A673 (cell line): Measurements from ENCODE around the gene CEBPB. TPM values are rescaled to one million over a fixed set of nuclear protein-coding genes. Genes with fewer than 3 reads are reported as not detected.

ENCODE experiments used
- BruUV-seq: library from RNA; stranded (reverse); fragments of 400-500 nt; replicated peaks from 2 replicates; lab custom pipeline; 2021; lab: Mats Ljungman, UMichigan
- CTCF ChIA-PET: fragments of 300-600 bp; sonication (Branson Sonifier 250); formaldehyde crosslinking; loops from one replicate; lab custom pipeline; 2022; ENCODE audit warnings: antibody characterized with exemption; lab: Charles Lee
- POLR2A ChIA-PET: fragments of 300-600 bp; sonication (Branson Sonifier 250); formaldehyde crosslinking; loops from one replicate; lab custom pipeline; 2022; ENCODE audit warnings: antibody characterized with exemption; ENCODE audit not compliant: low non-redundant PET; lab: Charles Lee
- DNase-seq: peaks from one replicate; pipeline ENCODE4 v3.0.0-alpha.2; 2015; ENCODE audit warnings: low spot score
- H3K27ac ChIP-seq: fragments of 200-600 bp; sonication (generic); 2 replicates; pipeline ENCODE4 v1.5.1; 2016; ENCODE audit warnings: mixed run types, low read depth, mild to moderate bottlenecking, mixed read lengths, antibody characterized with exemption, low read length; ENCODE audit not compliant: poor library complexity, severe bottlenecking
- H3K27me3 ChIP-seq: fragments of 200-600 bp; sonication (generic); replicated peaks from 2 replicates; pipeline ENCODE4 v1.6.1; 2017; ENCODE audit warnings: mixed run types, low read depth, mild to moderate bottlenecking, mixed read lengths, antibody characterized with exemption, low read length; ENCODE audit not compliant: insufficient read depth, poor library complexity
- H3K36me3 ChIP-seq: fragments of 200-600 bp; sonication (generic); 2 replicates; pipeline ENCODE4 v1.6.1; 2016; ENCODE audit warnings: mixed run types, mild to moderate bottlenecking, mixed read lengths, antibody characterized with exemption, low read length; ENCODE audit not compliant: insufficient read depth, poor library complexity, severe bottlenecking
- H3K4me1 ChIP-seq: fragments of 200-600 bp; sonication (generic); 2 replicates; pipeline ENCODE4 v1.6.1; 2017; ENCODE audit warnings: mixed run types, mild to moderate bottlenecking, mixed read lengths, antibody characterized with exemption, low read length; ENCODE audit not compliant: insufficient read depth, poor library complexity, severe bottlenecking
- H3K4me3 ChIP-seq: fragments of 200-600 bp; sonication (generic); 2 replicates; pipeline ENCODE4 v1.5.1; 2016; ENCODE audit warnings: low read depth, mixed run types, mild to moderate bottlenecking, mixed read lengths, low read length; ENCODE audit not compliant: poor library complexity, severe bottlenecking
- H3K9me3 ChIP-seq: fragments of 200-600 bp; sonication (generic); 2 replicates; pipeline ENCODE4 v1.6.1; 2016; ENCODE audit warnings: mixed run types, low read depth, mild to moderate bottlenecking, mixed read lengths, antibody characterized with exemption, low read length; ENCODE audit not compliant: poor library complexity, severe bottlenecking
- EZH2 ChIP-seq: fragments of 200-600 bp; sonication (generic); IDR thresholded peaks from 2 replicates; pipeline ENCODE4 v1.6.1; 2017; ENCODE audit warnings: borderline replicate concordance, low read depth, mild to moderate bottlenecking, mixed read lengths, antibody characterized with exemption, low read length; ENCODE audit not compliant: poor library complexity, severe bottlenecking
- intact Hi-C: fragments of 100-400 bp; cut with micrococcal nuclease; formaldehyde crosslinking; loops from one replicate; pipeline ENCODE4 v1.10.0; 2022; ENCODE audit not compliant: unreplicated experiment
- total RNA-seq: library from RNA; stranded (reverse); gene quantifications from 2 replicates; pipeline ENCODE4 v1.2.3, GENCODE V29; 2021
- TF ChIP-seq, protein P1 (sequence below): fragments of 300-800, 200-600 bp; sonication (generic); conservative IDR thresholded peaks from 2 replicates; pipeline ENCODE4 v1.5.1; 2017; ENCODE audit warnings: low read depth, mild to moderate bottlenecking, antibody characterized with exemption, low read length, moderate library complexity, mixed read lengths

Gene CEBPB
- total RNA-seq, 1 experiment from 2014 or later = 130 TPM

DNA sequence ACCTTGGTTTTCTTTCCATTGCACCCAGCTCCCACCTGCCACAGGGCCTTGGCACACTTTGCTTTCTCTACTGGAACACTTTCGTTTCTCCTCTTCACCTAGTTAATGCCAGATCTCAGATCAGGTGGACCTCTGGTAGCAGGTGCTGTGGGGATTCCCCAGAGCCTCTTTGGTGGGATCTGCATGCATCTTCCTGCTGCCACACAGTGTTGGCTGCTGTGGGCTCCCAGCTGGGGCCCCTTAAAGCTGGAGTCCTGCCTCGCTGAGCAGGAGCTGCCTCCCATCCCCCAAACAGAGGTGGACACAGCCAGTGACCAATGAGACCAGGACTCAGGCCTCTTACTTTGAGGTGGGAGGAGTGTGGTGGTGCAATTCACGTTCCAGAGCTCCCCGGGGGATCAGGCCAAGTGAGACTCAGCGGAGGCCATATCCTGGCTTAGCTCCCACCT, 28.4 kb downstream of the CEBPB start:
- DNase-seq = no peak
- BruUV-seq = no TSS peak
- CTCF ChIA-PET = no interaction called here
- intact Hi-C loops = no loop called here
- no peak for TF ChIP-seq EZH2
- TF ChIP-seq, protein P1, sequence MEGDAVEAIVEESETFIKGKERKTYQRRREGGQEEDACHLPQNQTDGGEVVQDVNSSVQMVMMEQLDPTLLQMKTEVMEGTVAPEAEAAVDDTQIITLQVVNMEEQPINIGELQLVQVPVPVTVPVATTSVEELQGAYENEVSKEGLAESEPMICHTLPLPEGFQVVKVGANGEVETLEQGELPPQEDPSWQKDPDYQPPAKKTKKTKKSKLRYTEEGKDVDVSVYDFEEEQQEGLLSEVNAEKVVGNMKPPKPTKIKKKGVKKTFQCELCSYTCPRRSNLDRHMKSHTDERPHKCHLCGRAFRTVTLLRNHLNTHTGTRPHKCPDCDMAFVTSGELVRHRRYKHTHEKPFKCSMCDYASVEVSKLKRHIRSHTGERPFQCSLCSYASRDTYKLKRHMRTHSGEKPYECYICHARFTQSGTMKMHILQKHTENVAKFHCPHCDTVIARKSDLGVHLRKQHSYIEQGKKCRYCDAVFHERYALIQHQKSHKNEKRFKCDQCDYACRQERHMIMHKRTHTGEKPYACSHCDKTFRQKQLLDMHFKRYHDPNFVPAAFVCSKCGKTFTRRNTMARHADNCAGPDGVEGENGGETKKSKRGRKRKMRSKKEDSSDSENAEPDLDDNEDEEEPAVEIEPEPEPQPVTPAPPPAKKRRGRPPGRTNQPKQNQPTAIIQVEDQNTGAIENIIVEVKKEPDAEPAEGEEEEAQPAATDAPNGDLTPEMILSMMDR = no peak
- Histone ChIP-seq H3K27ac (no peak overlapping the region), H3K27me3 (no peaks in the 10 kb centered on the region), H3K36me3 (no peaks in the 10 kb centered on the region), H3K4me3 (no peak overlapping the region), H3K9me3 (no peaks in the 10 kb centered on the region), H3K4me1 (peaks cover 16% of the 10 kb centered on the region)
- POLR2A ChIA-PET = no interaction called here

DNA sequence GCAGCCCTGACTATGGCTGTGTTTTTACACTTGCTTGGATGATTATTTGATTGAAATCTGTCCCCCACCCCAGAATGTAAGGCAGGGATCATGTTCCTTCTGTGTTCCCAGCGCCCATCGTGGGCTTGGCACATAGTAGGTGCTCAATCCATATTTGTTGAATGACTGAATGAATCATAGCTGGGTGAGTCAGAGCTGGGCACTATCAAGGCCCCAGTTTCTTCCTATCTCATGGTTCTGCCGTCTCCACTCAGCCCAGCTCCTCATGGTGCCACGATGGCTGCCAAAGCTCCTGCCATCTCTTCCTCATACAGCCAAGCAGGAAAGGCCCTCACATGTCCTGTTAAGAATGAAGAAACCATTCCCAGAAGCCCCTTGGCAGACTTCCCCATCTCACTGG, 29.0 kb downstream of the CEBPB start:
- no peak for TF ChIP-seq EZH2
- TF ChIP-seq, protein P1 = no peak
- H3K9me3 ChIP-seq = no peaks in the 10 kb centered on the region
- H3K27ac ChIP-seq = no peak overlapping the region
- ChIA-PET POLR2A (no interaction called here), CTCF (no interaction called here)
- H3K4me3 ChIP-seq = no peak overlapping the region
- BruUV-seq = no TSS peak
- no peaks in the 10 kb centered on the region for H3K27me3 ChIP-seq
- H3K36me3 ChIP-seq = no peaks in the 10 kb centered on the region
- intact Hi-C loops = no loop called here
- DNase-seq = no peak
- peaks cover 16% of the 10 kb centered on the region for H3K4me1 ChIP-seq

DNA sequence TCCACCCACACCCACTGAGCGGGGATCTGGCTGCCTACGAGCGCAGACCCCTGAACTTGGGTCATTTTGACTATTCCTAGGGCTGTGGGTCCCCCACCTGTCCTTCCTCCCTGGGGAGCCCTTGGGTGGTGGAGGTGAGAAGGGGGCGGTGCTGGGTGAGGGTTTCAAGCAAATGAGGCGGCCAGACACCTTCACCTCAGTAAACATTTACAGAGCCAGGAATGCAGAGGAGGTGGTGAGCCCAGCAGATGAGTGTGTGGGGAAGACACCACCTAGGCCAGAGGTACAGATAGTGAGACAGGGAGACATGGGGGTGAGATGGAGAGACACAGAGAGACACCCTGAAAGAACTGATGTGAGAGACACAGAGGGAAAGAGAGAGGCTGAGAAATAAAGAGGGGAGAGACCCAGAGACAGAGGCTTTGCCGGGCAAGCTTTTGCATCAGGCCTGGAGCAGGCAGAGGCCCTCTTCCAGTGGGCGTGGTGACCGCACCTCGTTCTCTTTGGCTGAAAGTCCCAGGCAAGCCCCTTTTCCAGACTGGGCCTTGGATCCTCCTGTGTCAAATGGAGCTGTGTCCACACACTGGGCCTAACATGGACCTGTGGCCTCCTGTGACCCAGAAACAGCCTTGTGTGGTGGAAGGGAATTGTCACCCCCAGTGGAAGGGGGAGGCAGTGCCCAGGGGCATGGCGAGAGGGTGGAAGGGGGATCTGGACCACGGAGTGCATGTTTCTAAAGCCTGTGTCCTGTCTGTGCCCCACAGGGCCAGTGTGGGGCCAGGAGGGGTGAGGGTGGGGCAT, 29.7 kb downstream of the CEBPB start:
- Histone ChIP-seq H3K4me1 (peaks cover 12% of the 10 kb centered on the region), H3K27me3 (no peaks in the 10 kb centered on the region), H3K36me3 (no peaks in the 10 kb centered on the region), H3K27ac (no peak overlapping the region), H3K9me3 (no peaks in the 10 kb centered on the region), H3K4me3 (no peak overlapping the region)
- intact Hi-C loops = no loop called here
- POLR2A ChIA-PET = no interaction called here
- CTCF ChIA-PET = no interaction called here
- no peak for DNase-seq
- TF ChIP-seq EZH2 = no peak
- TF ChIP-seq, protein P1 = no peak
- BruUV-seq = no TSS peak
